ENCODE measurements around the gene DALRD3.
"Not testable (repeated sequence)": the region's sequence is repeated elsewhere in the genome, so short reads cannot be mapped to it uniquely, and the experiment has no call there.

Gene DALRD3

DNA sequence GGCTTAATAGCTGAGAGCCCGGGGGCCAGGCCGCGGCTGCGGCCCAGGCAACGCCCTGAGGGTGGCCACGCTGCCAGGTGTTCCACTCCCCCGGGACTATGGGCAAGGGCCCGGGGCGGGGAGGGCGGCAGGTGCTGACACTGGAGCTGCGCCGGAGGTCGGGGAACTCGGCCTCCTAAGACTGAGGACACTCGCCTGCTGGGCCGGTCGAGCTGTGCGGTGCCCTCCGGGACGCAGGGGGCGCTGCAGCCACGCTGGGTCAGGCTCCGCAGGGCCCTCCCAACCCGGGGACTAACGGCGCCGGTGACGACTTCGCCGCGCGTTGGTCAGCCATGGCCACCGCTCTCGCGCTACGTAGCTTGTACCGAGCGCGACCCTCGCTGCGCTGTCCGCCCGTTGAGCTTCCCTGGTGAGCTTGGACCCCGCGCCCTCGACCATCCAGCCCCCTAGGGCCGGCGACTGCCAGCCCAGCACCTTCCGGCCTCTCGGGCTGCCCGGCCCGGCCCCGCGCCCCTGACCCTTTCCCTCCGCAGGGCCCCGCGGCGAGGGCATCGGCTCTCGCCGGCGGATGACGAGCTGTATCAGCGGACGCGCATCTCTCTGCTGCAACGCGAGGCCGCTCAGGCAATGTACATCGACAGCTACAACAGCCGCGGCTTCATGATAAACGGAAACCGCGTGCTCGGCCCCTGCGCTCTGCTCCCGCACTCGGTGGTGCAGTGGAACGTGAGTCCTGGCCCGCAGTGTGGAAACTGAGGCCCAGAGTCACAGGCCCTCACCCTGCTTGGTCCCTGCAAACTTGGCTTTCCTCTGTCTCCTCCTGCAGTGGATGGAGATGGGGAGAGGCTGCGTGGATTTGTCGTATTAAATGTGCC lies 3.7 kb upstream of the DALRD3 start, which contains the start of gene NDUFAF3:
NDUFAF3 (plus strand) TSS at position 309 of the 875 bp plus-strand sequence; CDS start at position 333, 24 bp downstream.
- DNase-seq (ENCODE audit: low read depth, low spot score) = peak; percentile 98

DNA sequence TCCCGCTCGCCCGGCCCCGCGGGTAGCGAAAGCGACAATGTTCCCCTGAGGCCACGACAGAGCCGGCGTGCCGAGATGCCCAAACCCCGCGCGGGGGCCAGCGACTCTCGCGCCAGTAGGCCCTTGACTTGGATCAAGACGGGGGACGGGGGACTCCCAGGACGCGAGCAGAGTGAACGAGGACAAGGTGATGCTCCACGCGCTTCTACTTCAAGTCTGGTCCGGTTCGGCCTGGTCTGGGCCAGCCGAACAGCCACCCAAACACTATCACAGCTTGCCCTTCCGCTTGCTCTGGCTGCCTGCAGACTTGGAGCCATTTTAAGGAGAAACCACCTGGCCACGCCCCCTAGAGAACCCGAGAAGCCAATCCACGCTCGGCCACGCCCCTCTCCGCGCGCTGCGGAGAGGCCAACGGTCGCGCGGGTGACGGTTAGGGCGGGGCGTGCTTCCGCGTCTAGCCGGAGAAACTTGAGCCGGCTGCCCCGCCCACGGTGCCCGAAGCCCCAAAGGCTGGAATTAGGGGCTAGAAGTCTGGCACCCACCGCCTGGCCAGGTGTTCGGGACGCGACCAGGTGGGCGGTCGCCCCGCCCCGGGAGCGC lies 2.9 kb upstream of the DALRD3 start:
- DNase-seq (ENCODE audit: low read depth, low spot score) = peak; percentile 99

DNA sequence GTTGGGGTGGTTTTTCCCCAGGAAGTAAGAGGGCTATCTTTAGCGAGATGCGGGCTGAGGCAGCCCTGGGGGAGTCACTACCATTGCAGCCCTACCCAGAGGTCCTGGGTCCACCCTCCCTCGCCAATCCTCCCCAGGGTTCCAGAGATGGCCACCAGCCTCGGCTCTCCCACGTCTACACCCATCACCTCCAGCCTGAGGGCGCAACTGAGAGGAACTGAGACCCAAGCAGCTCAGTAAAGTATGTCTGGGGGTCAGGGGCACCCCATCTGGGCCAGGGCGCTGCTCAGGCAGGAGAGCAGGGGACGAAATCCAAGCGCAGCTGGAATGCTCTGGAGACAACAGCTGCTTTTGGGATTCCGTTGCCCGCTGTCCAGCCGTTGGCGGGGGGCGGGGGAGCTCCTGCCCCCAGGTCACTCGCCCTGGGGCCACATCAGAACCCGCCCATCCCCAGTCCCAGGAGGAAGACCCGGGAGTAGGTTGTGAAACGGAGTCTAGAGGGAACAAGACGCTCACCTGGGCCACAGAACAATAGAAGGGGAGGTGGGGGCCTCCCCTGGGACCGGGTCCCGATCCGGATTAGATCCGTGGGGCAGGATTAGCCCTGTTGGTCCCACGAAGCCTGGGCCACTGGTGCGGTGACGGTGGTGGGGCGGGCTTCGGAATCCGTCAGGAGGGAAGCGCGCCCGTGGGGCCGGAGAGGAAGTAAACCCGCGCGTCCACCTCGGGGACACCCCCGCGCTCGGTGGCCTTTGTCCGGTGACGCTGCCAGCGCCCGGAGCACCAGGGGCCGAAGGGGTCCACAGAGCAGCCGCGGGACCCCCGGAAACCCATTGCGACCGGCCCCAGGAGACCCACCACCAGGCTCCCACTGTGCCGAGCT lies 2.2 kb upstream of the DALRD3 start:
- DNase-seq (ENCODE audit: low read depth, low spot score) = peak; percentile 76

DNA sequence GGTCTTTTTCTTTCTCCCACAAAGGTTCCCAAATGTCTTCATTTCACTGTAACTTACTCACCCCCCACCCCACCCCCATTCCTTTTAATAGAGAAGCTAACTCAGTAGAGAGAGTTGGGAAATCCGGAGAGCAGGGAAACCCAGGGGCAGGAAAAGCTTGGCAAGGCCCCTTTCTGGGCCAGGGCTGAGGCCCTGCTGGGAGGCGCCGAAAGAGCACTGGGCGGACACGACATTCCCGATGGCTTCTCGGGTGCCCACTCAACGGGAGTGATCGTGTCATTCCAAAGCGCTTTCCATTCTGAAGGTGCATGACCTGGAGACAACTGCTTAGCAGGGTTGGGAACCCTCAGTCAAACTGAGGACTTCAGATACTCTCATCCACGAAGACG lies 1.6 kb upstream of the DALRD3 start:
- no peak for DNase-seq (ENCODE audit: low read depth, low spot score)

GRCh38 chr3:49018707-49019006 lies 277 bp upstream of the DALRD3 start:
- no peak for DNase-seq (ENCODE audit: low read depth, low spot score)

DNA sequence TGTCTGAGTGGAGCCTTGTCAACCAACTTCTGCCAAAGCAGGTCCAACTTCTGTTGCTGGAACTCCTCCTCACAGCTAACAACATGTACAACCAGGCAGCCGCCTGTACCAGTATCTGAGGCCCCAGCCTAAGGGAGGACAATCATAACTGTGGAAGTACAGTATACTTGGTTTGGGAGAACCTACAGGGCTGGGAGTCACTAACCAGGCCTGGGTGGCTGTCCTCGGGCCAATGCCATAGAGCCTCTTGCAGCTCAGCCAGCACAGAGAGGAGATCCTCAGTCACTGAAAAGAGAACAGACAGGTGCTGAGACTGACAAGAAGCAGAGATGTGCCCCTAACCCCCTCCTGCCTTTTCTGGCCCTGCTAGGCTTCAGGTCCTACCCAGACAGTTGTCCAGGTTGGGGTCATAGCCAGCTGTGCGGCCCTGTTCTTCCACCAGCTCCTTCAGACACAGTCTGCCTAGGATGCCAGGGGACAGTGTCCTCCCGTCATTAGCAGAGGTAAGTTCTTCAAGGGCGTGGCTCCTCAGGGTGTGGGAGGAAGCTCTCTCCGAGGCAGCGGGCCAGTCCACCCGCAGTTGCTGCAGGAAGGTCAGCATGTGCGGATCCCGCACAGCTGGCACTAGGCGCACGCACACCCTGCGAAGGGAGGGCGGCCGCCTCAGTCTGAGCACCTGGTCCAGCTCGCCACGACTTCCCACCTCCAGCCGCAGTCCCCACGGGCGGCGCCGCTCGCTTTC lies 980 bp downstream of the DALRD3 start:
- no peak for DNase-seq (ENCODE audit: low read depth, low spot score)

DNA sequence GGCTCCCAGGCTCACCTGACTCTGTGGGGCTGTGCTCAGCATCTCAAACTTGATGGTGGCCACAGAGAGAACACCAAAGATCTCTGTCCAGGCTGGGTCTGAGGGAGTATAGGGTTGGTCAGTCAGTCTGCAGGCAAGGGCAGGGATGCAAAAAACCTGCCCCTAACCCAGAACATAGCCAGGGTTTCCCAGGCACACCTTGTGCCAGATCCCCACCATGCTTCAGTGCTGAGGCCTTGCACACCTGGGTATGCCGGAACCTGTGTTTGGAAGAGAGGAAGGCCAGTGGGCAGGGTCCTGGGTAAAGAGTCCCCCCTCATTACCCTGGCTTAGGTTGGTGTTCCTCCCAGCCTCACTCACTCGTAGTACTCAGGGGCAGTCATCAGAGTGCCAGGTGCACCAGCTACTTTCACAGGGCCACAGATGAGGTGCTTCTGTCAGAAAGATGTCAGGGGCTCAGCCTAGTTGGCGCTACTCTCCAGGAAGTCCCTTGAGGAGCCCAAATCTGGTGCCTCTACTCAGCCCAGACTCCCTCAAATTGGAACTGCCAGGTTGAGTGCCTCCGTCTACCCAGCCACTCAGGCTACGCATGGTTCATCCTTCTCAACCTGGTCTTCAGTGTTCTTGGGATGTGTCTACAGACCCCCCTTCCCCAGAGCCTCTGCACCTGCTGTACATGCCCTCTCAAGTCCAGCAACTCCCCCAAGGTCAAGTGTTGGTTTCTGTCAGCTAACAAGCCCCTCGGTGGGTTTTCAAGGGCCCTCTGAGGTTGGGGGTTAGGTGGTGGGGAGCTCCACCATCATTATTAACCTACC lies 1.8 kb downstream of the DALRD3 start:
- DNase-seq (ENCODE audit: low read depth, low spot score) = no peak

DNA sequence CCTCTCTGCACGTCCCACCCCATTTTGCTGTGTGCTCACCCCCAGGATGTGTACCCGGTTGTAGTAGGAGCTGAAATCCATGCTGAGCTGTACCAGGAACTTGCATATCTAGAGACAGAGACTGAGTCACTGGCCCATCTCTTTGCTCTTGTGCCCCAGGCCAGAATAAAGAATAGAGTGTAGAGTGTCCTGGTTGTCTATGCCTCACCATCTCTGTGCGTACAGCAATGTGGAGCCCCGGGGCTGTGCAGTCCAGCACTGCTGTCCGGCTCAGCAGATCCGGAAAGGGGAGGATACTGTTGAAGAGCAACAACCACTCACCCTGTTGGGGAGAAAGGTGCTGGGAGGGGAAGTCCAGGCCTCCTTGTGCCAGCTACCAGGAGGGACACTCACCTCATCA lies 2.6 kb downstream of the DALRD3 start:
- no peak for DNase-seq (ENCODE audit: low read depth, low spot score)

- no peak for DNase-seq (ENCODE audit: low read depth, low spot score)
Observed at GRCh38 chr3:49015072-49015471, 3.3 kb downstream of the DALRD3 start.

DNA sequence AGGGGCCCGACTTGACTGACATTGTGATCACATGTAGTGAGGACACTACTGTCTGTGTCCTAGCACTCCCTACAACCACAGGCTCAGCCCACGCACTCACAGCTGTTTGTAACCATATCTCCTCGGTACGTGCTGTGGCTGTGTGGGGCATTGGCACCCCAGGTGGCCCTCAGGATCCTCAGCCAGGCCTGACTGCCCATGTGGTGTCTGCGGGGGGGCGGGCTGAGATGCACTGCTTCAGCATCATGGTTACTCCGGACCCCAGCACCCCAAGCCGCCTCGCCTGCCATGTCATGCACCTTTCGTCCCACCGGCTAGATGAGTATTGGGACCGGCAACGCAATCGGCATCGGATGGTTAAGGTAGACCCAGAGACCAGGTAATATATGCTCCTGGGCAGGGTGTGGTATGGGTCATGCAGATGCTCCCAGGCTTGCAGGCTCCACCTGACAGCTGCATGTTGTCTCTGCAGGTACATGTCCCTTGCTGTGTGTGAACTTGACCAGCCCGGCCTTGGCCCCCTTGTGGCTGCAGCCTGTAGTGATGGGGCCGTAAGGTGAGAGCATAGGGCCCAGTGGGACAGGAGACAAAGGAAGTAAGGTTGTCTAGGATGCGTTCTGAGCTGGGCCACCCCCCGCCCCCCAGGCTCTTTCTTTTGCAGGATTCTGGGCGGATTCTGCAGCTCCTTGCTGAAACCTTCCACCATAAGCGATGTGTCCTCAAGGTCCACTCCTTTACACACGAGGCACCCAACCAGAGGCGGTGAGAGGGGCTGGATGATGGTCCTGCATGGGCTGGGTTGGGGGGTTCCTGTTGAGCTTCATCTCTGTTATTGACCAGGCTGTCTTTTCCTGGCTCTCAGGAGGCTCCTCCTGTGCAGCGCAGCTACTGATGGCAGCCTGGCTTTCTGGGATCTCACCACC lies 4.4 kb downstream of the DALRD3 start:
- DNase-seq (ENCODE audit: low read depth, low spot score) = peak; percentile 83

DNA sequence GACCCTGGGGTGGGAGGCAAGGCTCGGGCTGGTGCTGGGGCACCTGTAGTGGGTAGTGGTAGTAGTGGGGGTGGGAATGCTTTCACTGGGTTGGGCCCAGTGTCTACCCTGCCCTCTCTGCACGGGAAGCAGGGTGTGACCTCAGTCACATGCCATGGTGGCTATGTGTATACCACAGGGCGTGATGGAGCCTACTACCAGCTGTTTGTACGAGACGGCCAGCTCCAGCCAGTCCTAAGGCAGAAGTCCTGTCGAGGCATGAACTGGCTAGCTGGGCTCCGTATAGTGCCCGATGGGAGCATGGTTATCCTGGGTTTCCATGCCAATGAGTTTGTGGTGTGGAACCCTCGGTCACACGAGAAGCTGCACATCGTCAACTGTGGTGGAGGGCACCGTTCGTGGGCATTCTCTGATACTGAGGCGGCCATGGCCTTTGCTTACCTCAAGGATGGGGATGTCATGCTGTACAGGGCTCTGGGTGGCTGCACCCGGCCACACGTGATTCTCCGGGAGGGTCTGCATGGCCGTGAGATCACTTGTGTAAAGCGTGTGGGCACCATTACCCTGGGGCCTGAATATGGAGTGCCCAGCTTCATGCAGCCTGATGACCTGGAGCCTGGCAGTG lies 5.2 kb downstream of the DALRD3 start:
- no peak for DNase-seq (ENCODE audit: low read depth, low spot score)

GRCh38 chr3:49012441-49013017 lies 5.9 kb downstream of the DALRD3 start:
- no peak for DNase-seq (ENCODE audit: low read depth, low spot score)

GRCh38 chr3:49009396-49009795 lies 9.0 kb downstream of the DALRD3 start:
- DNase-seq (ENCODE audit: low read depth, low spot score) = no peak

GRCh38 chr3:49008627-49009026 lies 9.8 kb downstream of the DALRD3 start:
- not testable (repeated sequence) for DNase-seq (ENCODE audit: low read depth, low spot score)

DNA sequence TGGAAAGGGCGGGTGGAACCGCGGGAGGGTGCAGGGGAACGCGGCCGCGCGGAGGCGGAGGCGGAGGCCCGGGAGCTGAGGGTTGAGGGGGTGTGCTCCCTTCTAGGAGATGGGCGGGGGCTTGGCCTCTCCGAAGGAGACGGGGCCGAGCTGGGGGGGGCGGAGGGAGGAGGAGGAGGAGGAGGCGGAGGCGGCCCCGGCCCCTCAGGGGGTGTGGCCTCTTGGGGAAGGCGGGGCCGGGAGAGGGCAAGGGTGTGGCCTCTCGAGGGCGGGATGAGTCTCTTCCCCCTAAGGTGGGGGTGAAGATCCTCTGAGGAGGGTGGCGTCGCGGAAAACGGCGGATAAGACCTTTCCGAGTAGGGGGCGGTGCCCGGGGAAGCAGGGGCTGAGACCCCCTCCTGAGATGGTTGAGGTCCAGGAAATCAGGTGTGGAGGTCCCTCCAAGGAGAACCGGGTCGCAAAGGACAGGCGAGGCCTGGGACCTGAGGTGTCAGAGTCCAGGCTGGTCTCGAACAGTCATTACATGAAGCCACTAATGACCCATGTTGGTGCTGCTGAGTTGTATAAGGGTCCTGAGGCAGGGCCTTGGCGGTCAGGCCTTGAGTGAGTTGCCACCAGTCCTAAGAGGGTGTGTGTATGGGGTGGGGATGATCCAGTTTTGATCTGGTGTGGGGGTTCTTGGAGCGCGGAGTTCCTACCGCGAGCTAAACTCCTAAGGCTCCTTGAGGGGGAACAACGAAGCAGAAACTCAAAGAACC lies 10.4 kb downstream of the DALRD3 start:
- DNase-seq (ENCODE audit: low read depth, low spot score) = peak; percentile 92

DNA sequence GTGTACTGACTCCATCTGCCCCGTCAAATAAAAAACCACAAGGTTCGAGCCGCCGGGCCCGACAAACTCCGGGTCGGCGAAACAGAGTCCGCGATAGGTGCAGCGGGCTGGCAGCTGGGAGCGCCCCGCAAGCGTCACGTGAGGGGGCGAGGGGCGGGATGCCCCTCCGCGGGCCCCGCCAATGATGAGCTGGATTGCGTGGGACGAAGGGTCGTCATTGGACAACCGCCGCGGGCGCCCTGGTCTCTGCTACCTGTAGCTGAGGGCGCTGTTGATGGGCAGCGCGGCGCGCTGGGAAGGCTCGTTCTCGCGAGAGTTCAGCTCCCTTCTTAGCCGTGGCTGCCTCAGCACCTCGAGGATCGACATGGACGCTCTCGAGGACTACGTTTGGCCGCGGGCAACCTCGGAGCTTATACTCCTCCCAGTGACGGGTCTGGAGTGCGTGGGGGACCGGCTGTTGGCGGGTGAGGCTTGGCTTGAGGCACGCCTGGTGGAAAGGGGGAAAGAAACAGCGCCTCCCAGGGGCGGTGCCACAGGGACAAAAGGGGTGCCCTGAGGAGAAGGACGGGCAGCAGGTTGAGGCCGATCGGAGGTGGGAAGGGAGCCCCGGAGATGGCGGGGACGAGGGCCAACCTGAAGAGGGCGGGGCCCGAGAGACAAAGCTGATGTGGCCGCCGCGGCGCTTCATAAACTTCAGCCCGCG lies 11.2 kb downstream of the DALRD3 start, which contains the start of gene WDR6:
WDR6 (plus strand) TSS at position 324 of the 703 bp plus-strand sequence; CDS start at position 365, 41 bp downstream.
- peak; percentile 99 for DNase-seq (ENCODE audit: low read depth, low spot score)

DNA sequence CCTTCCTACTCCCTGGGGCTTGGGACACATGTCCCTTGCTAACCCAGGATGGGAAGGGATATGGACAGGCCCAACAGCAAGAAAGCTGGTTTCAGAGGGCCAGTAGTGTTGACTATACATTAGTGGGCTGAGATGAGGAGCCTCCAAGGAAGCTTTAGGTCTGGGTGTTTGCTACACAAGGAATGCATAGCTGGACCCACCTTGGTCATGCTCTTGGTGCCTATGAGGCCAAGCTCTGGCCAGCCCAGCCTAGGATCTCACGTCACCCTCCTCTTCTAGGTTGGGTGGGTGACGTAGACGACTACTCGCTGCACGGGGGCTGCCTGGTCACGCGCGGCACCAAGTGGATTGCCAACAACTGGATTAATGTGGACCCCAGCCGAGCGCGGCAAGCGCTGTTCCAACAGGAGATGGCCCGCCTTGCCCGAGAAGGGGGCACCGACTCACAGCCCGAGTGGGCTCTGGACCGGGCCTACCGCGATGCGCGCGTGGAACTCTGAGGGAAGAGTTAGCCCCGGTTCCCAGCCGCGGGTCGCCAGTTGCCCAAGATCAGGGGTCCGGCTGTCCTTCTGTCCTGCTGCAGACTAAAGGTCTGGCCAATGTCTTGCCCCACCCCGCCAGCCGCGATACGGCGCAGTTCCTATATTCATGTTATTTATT lies 11.8 kb downstream of the DALRD3 start:
- DNase-seq (ENCODE audit: low read depth, low spot score) = no peak

Data from ELF-1 (cell line).